Smooth muscle cell (in vitro differentiated cells): ENCODE results near the gene SMYD1. TPM values are rescaled to one million over a fixed set of nuclear protein-coding genes. Genes with fewer than 3 reads are reported as not detected.

Experiments used
- DNase-seq: peaks from one replicate; lab custom pipeline; 2025; ENCODE audit not compliant: unreplicated experiment; lab: John Stamatoyannopoulos, UW
- H2AFZ ChIP-seq: fragments of 200-600 bp; sonication (generic); 2 replicates; pipeline ENCODE4 v1.6.0; 2016; ENCODE audit warnings: antibody characterized with exemption, low read depth, mild to moderate bottlenecking
- H3F3A ChIP-seq: fragments of 200-600 bp; sonication (generic); 2 replicates; pipeline ENCODE4 v1.6.0; 2017; ENCODE audit warnings: antibody characterized with exemption, low read depth
- H3K27ac ChIP-seq: fragments of 200-600 bp; sonication (generic); 2 replicates; pipeline ENCODE4 v1.5.1; 2016; ENCODE audit warnings: low read depth, mild to moderate bottlenecking
- H3K27me3 ChIP-seq: fragments of 200-600 bp; sonication (generic); 2 replicates; pipeline ENCODE4 v1.6.1; 2016; ENCODE audit warnings: low read depth, mild to moderate bottlenecking
- H3K36me3 ChIP-seq: fragments of 200-600 bp; sonication (generic); 2 replicates; pipeline ENCODE4 v1.5.1; 2016; ENCODE audit warnings: low read depth
- H3K4me1 ChIP-seq: fragments of 200-600 bp; sonication (generic); 2 replicates; pipeline ENCODE4 v1.5.1; 2016; ENCODE audit warnings: low read depth
- H3K4me2 ChIP-seq: fragments of 200-600 bp; sonication (generic); 2 replicates; pipeline ENCODE4 v1.6.0; 2016; ENCODE audit warnings: mild to moderate bottlenecking
- H3K4me3 ChIP-seq: fragments of 200-600 bp; sonication (generic); 2 replicates; pipeline ENCODE4 v1.5.1; 2016; ENCODE audit warnings: mild to moderate bottlenecking
- H3K79me2 ChIP-seq: fragments of 200-600 bp; sonication (generic); 2 replicates; pipeline ENCODE4 v1.6.0; 2016; ENCODE audit warnings: low read depth, mild to moderate bottlenecking
- H3K9ac ChIP-seq: fragments of 200-600 bp; sonication (generic); 2 replicates; pipeline ENCODE4 v1.6.0; 2016; ENCODE audit warnings: low read depth
- H3K9me3 ChIP-seq: fragments of 200-600 bp; sonication (generic); replicated peaks from 2 replicates; pipeline ENCODE4 v1.5.1; 2016; ENCODE audit warnings: low read depth
- H4K20me1 ChIP-seq: fragments of 200-600 bp; sonication (generic); 2 replicates; pipeline ENCODE4 v1.6.0; 2016; ENCODE audit warnings: low read depth
- CTCF ChIP-seq: fragments of 200-600 bp; sonication (generic); IDR thresholded peaks from 2 replicates; pipeline ENCODE4 v1.5.1; 2017; ENCODE audit warnings: borderline replicate concordance, mild to moderate bottlenecking, antibody characterized with exemption; ENCODE audit not compliant: insufficient read depth, poor library complexity, severe bottlenecking
- WGBS: methylation state at CpG from one replicate; pipeline ENCODE4 v1.1.7; 2016; ENCODE audit warnings: low lambda C conversion rate; 5-methylcytosine and 5-hydroxymethylcytosine counted together
- polyA plus RNA-seq: library from polyadenylated mRNA; unstranded; fragments of >200 nt; fragmentation: Nextera tagmentation; extraction: Ambion mirVana; gene quantifications from 2 replicates; pipeline ENCODE4 v1.2.1, GENCODE V29; 2016
- total RNA-seq: library from RNA; depleted of rRNA; stranded (reverse); fragments of >200 nt; gene quantifications from 2 replicates; pipeline ENCODE4 v1.2.3, GENCODE V29; 2014

SMYD1 gene
- total and polyA plus RNA-seq, 2 experiments from 2014 or later = not detected

- Histone ChIP-seq H3K9me3 (no peaks in the 10 kb centered on the region), H3K4me3 (no peak overlapping the region), H4K20me1 (no peaks in the 10 kb centered on the region), H3K79me2 (no peaks in the 10 kb centered on the region), H3K9ac (no peak overlapping the region), H3F3A (no peaks in the 10 kb centered on the region), H3K27me3 (no peaks in the 10 kb centered on the region), H3K36me3 (no peaks in the 10 kb centered on the region), H2AFZ (no peak overlapping the region), H3K27ac (no peak overlapping the region), H3K4me1 (no peaks in the 10 kb centered on the region), H3K4me2 (no peak overlapping the region)
- DNase-seq = no peak
- no peak for TF ChIP-seq CTCF
- 83% methylated on average over 5 of the region's 5 CpGs for WGBS
Measured at GRCh38 chr2:88114889-88115288, 47.3 kb downstream of the SMYD1 start.

GRCh38 chr2:88115825-88116518 lies 48.3 kb downstream of the SMYD1 start:
- no peak for DNase-seq
- no peak for TF ChIP-seq CTCF
- Histone ChIP-seq H3K4me3 (no peak overlapping the region), H2AFZ (no peak overlapping the region), H3K9ac (no peak overlapping the region), H3K27me3 (no peaks in the 10 kb centered on the region), H3K27ac (no peak overlapping the region), H3K79me2 (no peaks in the 10 kb centered on the region), H3K9me3 (no peaks in the 10 kb centered on the region), H3K4me1 (no peaks in the 10 kb centered on the region), H3K4me2 (no peak overlapping the region), H3F3A (no peaks in the 10 kb centered on the region), H4K20me1 (no peaks in the 10 kb centered on the region), H3K36me3 (no peaks in the 10 kb centered on the region)
- WGBS = 84% methylated on average over 10 of the region's 10 CpGs

GRCh38 chr2:88116669-88117432 lies 49.2 kb downstream of the SMYD1 start:
- H3K9me3 ChIP-seq = no peaks in the 10 kb centered on the region
- no peak overlapping the region for H2AFZ ChIP-seq
- no peaks in the 10 kb centered on the region for H3K36me3 ChIP-seq
- no peak overlapping the region for H3K27ac ChIP-seq
- H3K9ac ChIP-seq = no peak overlapping the region
- no peak overlapping the region for H3K4me2 ChIP-seq
- H3F3A ChIP-seq = no peaks in the 10 kb centered on the region
- DNase-seq = no peak
- H3K27me3 ChIP-seq = no peaks in the 10 kb centered on the region
- 88% methylated on average over 18 of the region's 18 CpGs for WGBS
- H4K20me1 ChIP-seq = no peaks in the 10 kb centered on the region
- H3K4me3 ChIP-seq = no peak overlapping the region
- no peaks in the 10 kb centered on the region for H3K4me1 ChIP-seq
- no peaks in the 10 kb centered on the region for H3K79me2 ChIP-seq
- no peak for TF ChIP-seq CTCF

GRCh38 chr2:88117973-88118372 lies 50.3 kb downstream of the SMYD1 start:
- Histone ChIP-seq H4K20me1 (no peaks in the 10 kb centered on the region), H3K9me3 (no peaks in the 10 kb centered on the region), H3K27me3 (peaks cover 7% of the 10 kb centered on the region), H3K4me1 (no peaks in the 10 kb centered on the region), H3K36me3 (no peaks in the 10 kb centered on the region), H3K4me3 (no peak overlapping the region), H3K79me2 (no peaks in the 10 kb centered on the region), H3F3A (no peaks in the 10 kb centered on the region), H3K4me2 (no peak overlapping the region), H3K9ac (no peak overlapping the region), H2AFZ (no peak overlapping the region), H3K27ac (no peak overlapping the region)
- no peak for DNase-seq
- 68% methylated on average over 4 of the region's 4 CpGs for WGBS
- TF ChIP-seq CTCF = no peak
